ENCODE measurements around the gene PLA2G5. TPM values are rescaled to one million over a fixed set of nuclear protein-coding genes. Genes with fewer than 3 reads are reported as not detected.

The PLA2G5 gene
- total and polyA plus RNA-seq, 2 of the 4 experiments (the other 2 are of a cell fraction) = not detected

DNA sequence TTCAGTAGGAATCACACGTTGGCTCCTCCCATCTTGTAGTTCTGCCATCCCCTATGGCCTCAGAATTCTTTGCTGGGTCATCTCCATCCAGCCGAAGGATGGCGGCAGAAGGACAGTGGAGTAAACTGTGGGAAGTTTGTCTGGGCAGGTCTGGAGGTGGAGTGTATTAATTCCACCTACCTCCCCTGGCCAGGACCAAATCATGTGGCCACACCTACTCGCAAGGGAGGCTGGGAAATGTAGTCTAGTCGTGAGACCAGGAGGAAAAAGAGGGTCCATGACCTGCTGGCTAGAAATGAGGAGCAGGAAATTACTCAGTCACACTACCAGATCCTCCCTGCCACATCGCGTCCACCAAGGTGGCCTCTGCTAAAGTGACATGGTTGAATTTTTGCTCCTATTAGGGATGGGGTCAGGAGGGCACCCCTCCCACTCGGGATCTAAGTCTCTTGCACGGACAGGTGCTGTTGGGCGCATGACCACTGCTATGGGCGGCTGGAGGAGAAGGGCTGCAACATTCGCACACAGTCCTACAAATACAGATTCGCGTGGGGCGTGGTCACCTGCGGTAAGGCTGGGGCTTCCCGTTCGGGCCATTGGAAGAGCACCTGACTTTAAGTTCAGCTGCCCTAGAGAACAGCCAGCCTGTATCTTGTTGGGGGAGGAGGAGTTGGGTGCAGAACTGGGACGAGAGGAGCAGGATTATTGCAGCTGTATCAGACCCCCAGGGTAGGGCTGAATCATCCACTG lies 19.5 kb downstream of the PLA2G5 start:
- Histone ChIP-seq H3K27ac (ENCODE audit: insufficient read depth, low read length) (no peak overlapping the region), H2AK9ac (replicated peaks; ENCODE audit: low read depth, low read length, poor library complexity) (no peak overlapping the region), H2BK20ac (ENCODE audit: low read depth, low read length) (no peak overlapping the region), H2BK120ac (ENCODE audit: low read depth, low read length) (no peak overlapping the region), H3K79me1 (ENCODE audit: low read depth in 1 of 2, low read length in 2 of 2) (no peaks in the 10 kb centered on the region), H3K4me3 (ENCODE audit: insufficient read depth, low read depth, low read length) (no peak overlapping the region), H3K36me3 (ENCODE audit: control insufficient read depth, insufficient read depth, low read length) (no peaks in the 10 kb centered on the region), H3K9me3 (ENCODE audit: control insufficient read depth, insufficient read depth, low read length) (no peaks in the 10 kb centered on the region), H2BK15ac (ENCODE audit: low read depth, low read length) (no peak overlapping the region), H4K91ac (ENCODE audit: insufficient read depth, low read depth, low read length) (no peak overlapping the region), H4K8ac (ENCODE audit: low read depth in 2 of 2, low read length in 2 of 2) (no peak overlapping the region), H3K14ac (replicated peaks; ENCODE audit: low read depth, low read length) (no peak overlapping the region), H3K4me1 (ENCODE audit: control insufficient read depth, insufficient read depth, low read length) (no peaks in the 10 kb centered on the region), H3K23ac (ENCODE audit: low read depth, low read length) (no peak overlapping the region), H3K18ac (ENCODE audit: low read depth, low read length) (no peak overlapping the region), H3K27me3 (ENCODE audit: control insufficient read depth, insufficient read depth, low read length) (peaks cover 30% of the 10 kb centered on the region), H3K9me1 (ENCODE audit: insufficient read depth, low read length) (no peaks in the 10 kb centered on the region), H3K9ac (ENCODE audit: low read depth, low read length) (no peak overlapping the region), H2AK5ac (ENCODE audit: low read depth, low read length) (no peak overlapping the region), H3K56ac (ENCODE audit: extremely low read depth, insufficient read depth, low read length) (no peak overlapping the region), H3K4me2 (ENCODE audit: low read depth, low read length) (no peak overlapping the region), H3K4ac (ENCODE audit: low read depth, low read length) (no peak overlapping the region), H2AFZ (replicated peaks; ENCODE audit: low read length, poor library complexity) (no peak overlapping the region), H4K20me1 (ENCODE audit: insufficient read depth, low read length) (no peaks in the 10 kb centered on the region), H4K5ac (ENCODE audit: low read depth, low read length) (no peak overlapping the region), H2BK5ac (ENCODE audit: low read depth, low read length, poor library complexity, severe bottlenecking) (no peak overlapping the region)
- ChIA-PET POLR2A (ENCODE audit: unreplicated experiment) (no interaction called here), CTCF (no interaction called here)
- in situ Hi-C loops (cut with MboI; ENCODE audit: low sequenced_read_pairs) (no loop called here), intact Hi-C loops (cut with micrococcal nuclease) (no loop called here), dilution Hi-C loops (cut with HindIII; ENCODE audit: low sequenced_read_pairs, unreplicated experiment) (no loop called here)
- DNase-seq (no peak), ATAC-seq (ENCODE audit: low read depth) (no peak)
- BruUV-seq (replicated peaks) = no TSS peak
- TF ChIP-seq FOS (IDR thresholded peaks at IDR 0.05; ENCODE audit: low read depth, low read length) = no peak
- TF ChIP-seq CEBPB (IDR thresholded peaks at IDR 0.05; ENCODE audit: low read depth, low read length) = no peak
- TF ChIP-seq CHD1 (IDR thresholded peaks at IDR 0.05; ENCODE audit: low read depth, low read length) = no peak
- TF ChIP-seq MXI1 (IDR thresholded peaks at IDR 0.05; ENCODE audit: borderline replicate concordance, low read depth, low read length) = no peak
- no peak for TF ChIP-seq RFX5 (IDR thresholded peaks at IDR 0.05; ENCODE audit: low read depth, low read length)
- no peak for TF ChIP-seq POLR2A (IDR thresholded peaks at IDR 0.05; ENCODE audit: low read depth, low read length)
- TF ChIP-seq SMC3 (IDR thresholded peaks at IDR 0.05; ENCODE audit: low read depth, low read length) = no peak
- TF ChIP-seq BHLHE40 (IDR thresholded peaks at IDR 0.05; ENCODE audit: low read depth, low read length) = no peak
- TF ChIP-seq, protein P1, sequence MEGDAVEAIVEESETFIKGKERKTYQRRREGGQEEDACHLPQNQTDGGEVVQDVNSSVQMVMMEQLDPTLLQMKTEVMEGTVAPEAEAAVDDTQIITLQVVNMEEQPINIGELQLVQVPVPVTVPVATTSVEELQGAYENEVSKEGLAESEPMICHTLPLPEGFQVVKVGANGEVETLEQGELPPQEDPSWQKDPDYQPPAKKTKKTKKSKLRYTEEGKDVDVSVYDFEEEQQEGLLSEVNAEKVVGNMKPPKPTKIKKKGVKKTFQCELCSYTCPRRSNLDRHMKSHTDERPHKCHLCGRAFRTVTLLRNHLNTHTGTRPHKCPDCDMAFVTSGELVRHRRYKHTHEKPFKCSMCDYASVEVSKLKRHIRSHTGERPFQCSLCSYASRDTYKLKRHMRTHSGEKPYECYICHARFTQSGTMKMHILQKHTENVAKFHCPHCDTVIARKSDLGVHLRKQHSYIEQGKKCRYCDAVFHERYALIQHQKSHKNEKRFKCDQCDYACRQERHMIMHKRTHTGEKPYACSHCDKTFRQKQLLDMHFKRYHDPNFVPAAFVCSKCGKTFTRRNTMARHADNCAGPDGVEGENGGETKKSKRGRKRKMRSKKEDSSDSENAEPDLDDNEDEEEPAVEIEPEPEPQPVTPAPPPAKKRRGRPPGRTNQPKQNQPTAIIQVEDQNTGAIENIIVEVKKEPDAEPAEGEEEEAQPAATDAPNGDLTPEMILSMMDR (conservative IDR thresholded peaks at IDR 0.05; ENCODE audit: low read depth, low read length) = no peak
- TF ChIP-seq RAD21 (IDR thresholded peaks at IDR 0.05; ENCODE audit: low read length) = no peak
- TF ChIP-seq RCOR1 (IDR thresholded peaks at IDR 0.05; ENCODE audit: insufficient replicate concordance, low read length) = no peak
- TF ChIP-seq MAZ (IDR thresholded peaks at IDR 0.05; ENCODE audit: borderline replicate concordance, low read depth, low read length) = no peak
- TF ChIP-seq MAFK (IDR thresholded peaks at IDR 0.05; ENCODE audit: low read depth, low read length) = no peak
- TF ChIP-seq, protein P2, sequence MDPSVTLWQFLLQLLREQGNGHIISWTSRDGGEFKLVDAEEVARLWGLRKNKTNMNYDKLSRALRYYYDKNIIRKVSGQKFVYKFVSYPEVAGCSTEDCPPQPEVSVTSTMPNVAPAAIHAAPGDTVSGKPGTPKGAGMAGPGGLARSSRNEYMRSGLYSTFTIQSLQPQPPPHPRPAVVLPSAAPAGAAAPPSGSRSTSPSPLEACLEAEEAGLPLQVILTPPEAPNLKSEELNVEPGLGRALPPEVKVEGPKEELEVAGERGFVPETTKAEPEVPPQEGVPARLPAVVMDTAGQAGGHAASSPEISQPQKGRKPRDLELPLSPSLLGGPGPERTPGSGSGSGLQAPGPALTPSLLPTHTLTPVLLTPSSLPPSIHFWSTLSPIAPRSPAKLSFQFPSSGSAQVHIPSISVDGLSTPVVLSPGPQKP (IDR thresholded peaks at IDR 0.05; ENCODE audit: borderline replicate concordance, low read depth, low read length) = no peak
- TF ChIP-seq NFE2L2 (IDR thresholded peaks at IDR 0.05; ENCODE audit: low read depth, low read length) = no peak
- TF ChIP-seq, protein P3, sequence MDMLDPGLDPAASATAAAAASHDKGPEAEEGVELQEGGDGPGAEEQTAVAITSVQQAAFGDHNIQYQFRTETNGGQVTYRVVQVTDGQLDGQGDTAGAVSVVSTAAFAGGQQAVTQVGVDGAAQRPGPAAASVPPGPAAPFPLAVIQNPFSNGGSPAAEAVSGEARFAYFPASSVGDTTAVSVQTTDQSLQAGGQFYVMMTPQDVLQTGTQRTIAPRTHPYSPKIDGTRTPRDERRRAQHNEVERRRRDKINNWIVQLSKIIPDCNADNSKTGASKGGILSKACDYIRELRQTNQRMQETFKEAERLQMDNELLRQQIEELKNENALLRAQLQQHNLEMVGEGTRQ (IDR thresholded peaks at IDR 0.05; ENCODE audit: low read depth, low read length) = no peak
- WGBS, 2 experiments (ENCODE audit: extremely low coverage in 2 of 2, insufficient read length in 1 of 2) = 67% methylated on average over 3 of the region's 19 CpGs; no CpG with 5 or more reads in 1 of the 2 experiments

Measured in IMR-90 (cell line).